OCI-LY3 (cell line): Measurements from ENCODE around the gene RRP9.

Experiments used
- H2AFZ ChIP-seq: fragments of 200-600, 300-600 bp; shearing (Covaris generic); 2 replicates; pipeline ENCODE4 v1.6.0; 2014; ENCODE audit warnings: antibody characterized with exemption, low read depth, low read length
- H3K27ac ChIP-seq: fragments of 200-600, 300-600 bp; sonication (generic); 2 replicates; pipeline ENCODE4 v1.5.1; 2014; ENCODE audit warnings: mild to moderate bottlenecking, low read length, moderate library complexity, mixed read lengths
- H3K27me3 ChIP-seq: fragments of 200-600, 300-600 bp; sonication (generic); 2 replicates; pipeline ENCODE4 v1.6.1; 2014; ENCODE audit warnings: low read depth, low read length, mixed read lengths
- H3K36me3 ChIP-seq: fragments of 200-600, 300-600 bp; sonication (generic); replicated peaks from 2 replicates; pipeline ENCODE3; 2014; ENCODE audit warnings: low read depth, low read length, mixed read lengths
- H3K4me1 ChIP-seq: fragments of 300-600, 200-600 bp; sonication (generic); 2 replicates; pipeline ENCODE4 v1.6.1; 2014; ENCODE audit warnings: low read length, mixed read lengths
- H3K4me2 ChIP-seq: fragments of 200-600, 300-600 bp; sonication (generic); 2 replicates; pipeline ENCODE4 v1.6.1; 2014; ENCODE audit warnings: low read length, mixed read lengths
- H3K4me3 ChIP-seq: fragments of 300-600, 200-600 bp; sonication (generic); 2 replicates; pipeline ENCODE4 v1.5.1; 2014; ENCODE audit warnings: antibody characterized with exemption, mild to moderate bottlenecking, low read length, moderate library complexity
- H3K79me2 ChIP-seq: fragments of 300-600, 200-600 bp; shearing (Covaris generic); 2 replicates; pipeline ENCODE4 v1.6.1; 2014; ENCODE audit warnings: mild to moderate bottlenecking, low read length, mixed read lengths
- H3K9ac ChIP-seq: fragments of 300-600, 200-600 bp; shearing (Covaris generic); 2 replicates; pipeline ENCODE4 v1.6.0; 2014; ENCODE audit warnings: mild to moderate bottlenecking, low read length, moderate library complexity
- H3K9me3 ChIP-seq: fragments of 200-600, 300-600 bp; shearing (Covaris generic); 2 replicates; pipeline ENCODE4 v1.6.1; 2014; ENCODE audit warnings: low read length, mixed read lengths; ENCODE audit not compliant: insufficient read depth
- H4K20me1 ChIP-seq: fragments of 200-600, 300-600 bp; sonication (generic); 2 replicates; pipeline ENCODE4 v1.6.1; 2016; ENCODE audit warnings: low read length, mixed read lengths; ENCODE audit not compliant: insufficient read depth
- CTCF ChIP-seq: fragments of 200-600, 300-600 bp; sonication (generic); IDR thresholded peaks from 2 replicates; pipeline ENCODE4 v1.5.1; 2014; ENCODE audit warnings: antibody characterized with exemption, low read length, low read depth
- EZH2phosphoT487 ChIP-seq: fragments of 200-600 bp; shearing (Covaris generic); IDR thresholded peaks from 2 replicates; pipeline ENCODE4 v1.6.1; 2018; ENCODE audit warnings: antibody characterized with exemption, mixed run types, low read depth

RRP9 gene

GRCh38 chr3:51982838-51983577 is 41.3 kb upstream of the RRP9 start, which contains the start of gene ACY1:
Gene ACY1, plus strand, starts transcription at chr3:51983535. Its CDS starts 530 bp downstream, at chr3:51984065.
- Histone ChIP-seq H3K27ac (peak within 1 kb of the TSS; percentile 73), H4K20me1 (no peaks in the 10 kb centered on the region), H3K36me3 (peaks cover 7% of the 10 kb centered on the region), H3K4me1 (peaks cover 12% of the 10 kb centered on the region), H2AFZ (peak within 1 kb of the TSS; percentile 92), H3K4me2 (peak within 1 kb of the TSS; percentile 98), H3K9ac (peak within 1 kb of the TSS; percentile 88), H3K27me3 (no peaks in the 10 kb centered on the region), H3K4me3 (peak within 1 kb of the TSS; percentile 88), H3K9me3 (no peaks in the 10 kb centered on the region), H3K79me2 (peaks cover 15% of the 10 kb centered on the region)
- no peak; the same call in 1 of the 2 replicates for TF ChIP-seq CTCF
- TF ChIP-seq EZH2phosphoT487, result no peak

GRCh38 chr3:51982352-51982837 is 40.7 kb upstream of the RRP9 start:
- H3K9me3 ChIP-seq, result no peaks in the 10 kb centered on the region
- H2AFZ ChIP-seq, result peak overlapping the region; percentile 92
- peaks cover 15% of the 10 kb centered on the region for H3K79me2 ChIP-seq
- peak overlapping the region; percentile 73 for H3K27ac ChIP-seq
- H3K9ac ChIP-seq, result peak overlapping the region; percentile 88
- TF ChIP-seq EZH2phosphoT487 (no peak), CTCF (peak; percentile 70)
- H4K20me1 ChIP-seq, result no peaks in the 10 kb centered on the region
- peak overlapping the region; percentile 88 for H3K4me3 ChIP-seq
- H3K4me2 ChIP-seq, result peak overlapping the region; percentile 98
- no peaks in the 10 kb centered on the region for H3K27me3 ChIP-seq
- H3K4me1 ChIP-seq, result peaks cover 12% of the 10 kb centered on the region
- H3K36me3 ChIP-seq, result peaks cover 7% of the 10 kb centered on the region

GRCh38 chr3:51980253-51980652 is 38.5 kb upstream of the RRP9 start:
- H3K9me3 ChIP-seq, result no peaks in the 10 kb centered on the region
- no peak overlapping the region for H3K27ac ChIP-seq
- no peaks in the 10 kb centered on the region for H4K20me1 ChIP-seq
- H3K4me1 ChIP-seq, result peaks cover 19% of the 10 kb centered on the region
- peaks cover 15% of the 10 kb centered on the region for H3K79me2 ChIP-seq
- H3K27me3 ChIP-seq, result no peaks in the 10 kb centered on the region
- no peak overlapping the region for H3K9ac ChIP-seq
- peaks cover 7% of the 10 kb centered on the region for H3K36me3 ChIP-seq
- TF ChIP-seq CTCF (no peak), EZH2phosphoT487 (no peak)
- H2AFZ ChIP-seq, result no peak overlapping the region
- no peak overlapping the region for H3K4me2 ChIP-seq
- no peak overlapping the region for H3K4me3 ChIP-seq

GRCh38 chr3:51978143-51978502 is 36.4 kb upstream of the RRP9 start:
- H3K4me2 ChIP-seq, result no peak overlapping the region
- TF ChIP-seq CTCF, result no peak
- no peak for TF ChIP-seq EZH2phosphoT487
- peaks cover 7% of the 10 kb centered on the region for H3K36me3 ChIP-seq
- no peak overlapping the region for H2AFZ ChIP-seq
- peaks cover 20% of the 10 kb centered on the region for H3K4me1 ChIP-seq
- no peaks in the 10 kb centered on the region for H3K9me3 ChIP-seq
- H3K9ac ChIP-seq, result no peak overlapping the region
- no peaks in the 10 kb centered on the region for H3K27me3 ChIP-seq
- H3K79me2 ChIP-seq, result peaks cover 22% of the 10 kb centered on the region
- no peak overlapping the region for H3K4me3 ChIP-seq
- H4K20me1 ChIP-seq, result no peaks in the 10 kb centered on the region
- no peak overlapping the region for H3K27ac ChIP-seq
